Transverse colon (tissue), 4 donors: ENCODE measurements around the gene BMP2K. TPM values are rescaled to one million over a fixed set of nuclear protein-coding genes. Genes with fewer than 3 reads are reported as not detected.

Source experiments
- DNase-seq: peaks from one replicate; pipeline ENCODE4 v3.0.0-alpha.2; 2019
- H3K27ac ChIP-seq, 4 donors: fragments of 200-600 bp; sonication (generic); 2 replicates each; pipeline ENCODE4 v1.5.1; 2016 to 2018; ENCODE audit warnings: inconsistent platforms in 4 of 4
- H3K27me3 ChIP-seq: fragments of 200-600 bp; sonication (generic); 2 replicates; pipeline ENCODE4 v1.5.1; 2017; ENCODE audit warnings: inconsistent platforms
- H3K36me3 ChIP-seq, 4 donors: fragments of 200-600 bp; sonication (generic); 2 replicates each; pipeline ENCODE4 v1.5.1; 2017 to 2019; ENCODE audit warnings: inconsistent platforms in 4 of 4
- H3K4me1 ChIP-seq, 4 donors: fragments of 200-600 bp; sonication (generic); 2 replicates each; pipeline ENCODE4 v1.5.1; 2017 to 2020; ENCODE audit warnings: inconsistent platforms in 4 of 4
- H3K4me3 ChIP-seq, 4 donors: fragments of 200-600 bp; sonication (generic); 1 replicate in 1 of 4; 2 replicates in 3 of 4; pipeline versions ENCODE4 v1.5.1 to v1.6.1; 2017 to 2019; ENCODE audit warnings: inconsistent platforms in 4 of 4
- H3K9me3 ChIP-seq, 2 donors: fragments of 200-600 bp; sonication (generic); 2 replicates each; pipeline ENCODE4 v1.5.1; 2017 to 2019; ENCODE audit warnings: inconsistent platforms in 2 of 2
- CTCF ChIP-seq, 5 experiments: fragments of 200-600 bp in 3 of 5; fragments of 450-650 bp in 2 of 5; sonication (generic) in 3 of 5; IDR thresholded peaks; 1 replicate in 2 of 5; 2 replicates in 3 of 5; pipeline ENCODE4 v1.5.1; 2016 to 2017; ENCODE audit warnings: antibody characterized with exemption in 5 of 5, inconsistent platforms in 3 of 5, mild to moderate bottlenecking in 2 of 5, moderate library complexity in 1 of 5
- EP300 ChIP-seq: sonication (generic); formaldehyde crosslinking; IDR thresholded peaks from one replicate; pipeline ENCODE4 v1.6.1; 2017; ENCODE audit warnings: antibody characterized with exemption, low read depth
- POLR2A ChIP-seq: fragments of 450-650 bp; IDR thresholded peaks from one replicate; pipeline ENCODE4 v1.6.1; 2016; ENCODE audit warnings: antibody characterized with exemption, mild to moderate bottlenecking, moderate library complexity
- POLR2AphosphoS5 ChIP-seq, 3 donors: sonication (generic); formaldehyde crosslinking; IDR thresholded peaks; one replicate each; pipeline ENCODE4 v1.6.1; 2016; ENCODE audit warnings: antibody characterized with exemption in 3 of 3
- WGBS, 2 donors: methylation state at CpG; one replicate each; pipeline ENCODE4 v1.1.5; 2018; ENCODE audit warnings: low coverage in 1 of 2; 5-methylcytosine and 5-hydroxymethylcytosine counted together
- in situ Hi-C, 4 donors: fragments of 200-750 bp; cut with MboI; loops; one replicate each; pipeline versions ENCODE4 v1.15.0 to v1.15.1; 2017; ENCODE audit warnings: low sequenced_read_pairs in 3 of 4, low pct_ligation_motif_present in 1 of 4, low pct_unique_long_range_greater_than_20kb in 1 of 4
- intact Hi-C: fragments of 100-400 bp; cut with DNase I; formaldehyde crosslinking; loops from one replicate; pipeline ENCODE4 v1.15.1; 2023; ENCODE audit warnings: low total_unique reads
- total RNA-seq, 4 donors: library from RNA; depleted of rRNA; stranded (reverse); fragments of >200 nt; gene quantifications; one replicate each; pipeline ENCODE4 v1.1.0, GENCODE V29; 2016

The BMP2K gene
- total RNA-seq, 4 donors from 2014 or later: 12.3 to 147 (median 71.2) TPM

- Histone ChIP-seq H3K36me3 (no peaks in the 10 kb centered on the region), H3K9me3 (no peaks in the 10 kb centered on the region), H3K27ac (no peak overlapping the region), H3K27me3 (no peaks in the 10 kb centered on the region), H3K4me1 (peaks cover 0 to 6% (median 0%) of the 10 kb centered on the region in 4 donors), H3K4me3 (no peak overlapping the region)
- intact Hi-C loops (no loop called here), in situ Hi-C loops (no loop called here)
- DNase-seq: no peak
- TF ChIP-seq POLR2AphosphoS5 (IDR thresholded peaks at IDR 0.05): no peak
- no peak for TF ChIP-seq POLR2A
- TF ChIP-seq EP300: no peak
- no peak for TF ChIP-seq CTCF (IDR thresholded peaks at IDR 0.05)
These were observed 40.5 kb upstream of the BMP2K start for GRCh38 chr4:78735697-78736096.

GRCh38 chr4:78737035-78737434 lies 39.1 kb upstream of the BMP2K start:
- Histone ChIP-seq H3K36me3 (no peaks in the 10 kb centered on the region), H3K4me3 (no peak overlapping the region), H3K4me1 (peaks cover 0 to 6% (median 0%) of the 10 kb centered on the region in 4 donors), H3K27me3 (no peaks in the 10 kb centered on the region), H3K9me3 (no peaks in the 10 kb centered on the region), H3K27ac (no peak overlapping the region)
- TF ChIP-seq POLR2A (no peak), POLR2AphosphoS5 (IDR thresholded peaks at IDR 0.05) (no peak), CTCF (IDR thresholded peaks at IDR 0.05) (no peak), EP300 (no peak)
- in situ Hi-C loops: no loop called here
- WGBS, 2 donors: 67 to 85% methylated on average over 1 of the region's 1 CpG
- no peak for DNase-seq
- intact Hi-C loops: no loop called here

DNA sequence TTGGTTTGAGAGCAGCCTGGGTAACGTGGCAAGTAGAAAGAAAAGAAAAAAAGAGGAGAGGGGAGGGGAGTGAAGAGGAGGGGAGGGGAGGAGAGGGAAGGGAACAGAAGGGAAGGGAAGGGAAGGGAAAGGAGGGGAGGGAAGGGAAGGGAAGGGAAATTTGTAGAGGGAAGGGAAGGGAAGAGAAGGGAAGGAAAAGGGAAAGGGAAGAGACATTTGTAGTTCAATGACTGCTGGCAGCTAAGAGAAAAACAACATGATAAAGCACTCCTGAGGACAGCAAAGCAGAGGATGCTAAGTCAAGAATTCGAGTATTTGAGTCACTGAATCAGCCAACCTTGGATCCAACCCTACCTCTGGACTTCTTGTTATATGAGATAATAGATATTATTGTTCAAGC lies 38.2 kb upstream of the BMP2K start:
- DNase-seq: no peak
- intact Hi-C loops: no loop called here
- WGBS, 2 donors: 17 to 75% methylated on average over 1 to 2 of the region's 2 CpGs
- Histone ChIP-seq H3K4me1 (no peaks in the 10 kb centered on the region), H3K36me3 (no peaks in the 10 kb centered on the region), H3K4me3 (no peak overlapping the region), H3K9me3 (no peaks in the 10 kb centered on the region), H3K27me3 (no peaks in the 10 kb centered on the region), H3K27ac (no peak overlapping the region)
- in situ Hi-C loops: no loop called here
- TF ChIP-seq POLR2A (no peak), CTCF (IDR thresholded peaks at IDR 0.05) (no peak), POLR2AphosphoS5 (IDR thresholded peaks at IDR 0.05) (no peak), EP300 (no peak)

DNA sequence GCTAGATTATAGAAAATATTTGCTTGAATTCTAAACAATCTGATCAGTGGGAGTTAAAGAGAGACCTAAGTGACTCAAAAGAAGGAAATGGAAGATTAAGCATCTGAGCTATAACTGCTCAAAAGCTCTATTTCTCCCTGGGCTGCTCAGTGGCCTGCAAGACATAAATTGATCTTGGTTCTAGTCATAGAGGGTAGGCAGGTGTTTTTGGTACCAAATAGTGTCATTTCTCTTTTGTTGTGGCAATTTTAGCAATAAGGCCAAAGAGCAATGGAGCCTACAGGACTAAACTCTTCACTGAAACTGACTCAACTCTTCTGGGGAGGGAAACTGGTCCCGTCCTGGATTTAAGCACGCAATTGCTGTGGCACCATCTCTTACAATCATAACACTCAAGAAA lies 33.9 kb upstream of the BMP2K start:
- Histone ChIP-seq H3K36me3 (no peaks in the 10 kb centered on the region), H3K9me3 (no peaks in the 10 kb centered on the region), H3K27ac (no peak overlapping the region), H3K27me3 (no peaks in the 10 kb centered on the region), H3K4me1 (no peaks in the 10 kb centered on the region), H3K4me3 (no peak overlapping the region)
- DNase-seq: no peak
- intact Hi-C loops: no loop called here
- TF ChIP-seq EP300 (no peak), POLR2AphosphoS5 (IDR thresholded peaks at IDR 0.05) (no peak), CTCF (IDR thresholded peaks at IDR 0.05) (no peak), POLR2A (no peak)
- WGBS, 2 donors: 75 to 85% methylated on average over 2 of the region's 2 CpGs
- in situ Hi-C loops: no loop called here
